MM.1S (cell line): Measurements from ENCODE around the gene DAAM1.

Experiments used
- DNase-seq: peaks from one replicate; pipeline ENCODE4 v3.0.0-alpha.2; 2015
- H2AFZ ChIP-seq: fragments of 300-600 bp; sonication (generic); 2 replicates; pipeline ENCODE4 v1.6.0; 2016; ENCODE audit warnings: antibody characterized with exemption, low read length
- H3F3A ChIP-seq: fragments of 300-600 bp; sonication (generic); 2 replicates; pipeline ENCODE4 v1.6.1; 2016; ENCODE audit warnings: mild to moderate bottlenecking, antibody characterized with exemption, low read length, moderate library complexity, mixed read lengths; ENCODE audit not compliant: insufficient read depth
- H3K27ac ChIP-seq: fragments of 300-600 bp; sonication (generic); 2 replicates; pipeline ENCODE4 v1.5.1; 2016; ENCODE audit warnings: mild to moderate bottlenecking, low read length
- H3K27me3 ChIP-seq: fragments of 300-600 bp; sonication (generic); replicated peaks from 2 replicates; pipeline ENCODE4 v1.6.0; 2016; ENCODE audit warnings: low read length; ENCODE audit not compliant: insufficient read depth
- H3K36me3 ChIP-seq: fragments of 300-600 bp; sonication (generic); replicated peaks from 2 replicates; pipeline ENCODE4 v1.6.1; 2016; ENCODE audit warnings: mild to moderate bottlenecking, low read length, mixed read lengths; ENCODE audit not compliant: insufficient read depth
- H3K4me1 ChIP-seq: fragments of 300-600 bp; sonication (generic); 2 replicates; pipeline ENCODE4 v1.6.1; 2016; ENCODE audit warnings: low read length, mixed read lengths
- H3K4me2 ChIP-seq: fragments of 300-600 bp; sonication (generic); 2 replicates; pipeline ENCODE4 v1.6.0; 2016; ENCODE audit warnings: low read depth, low read length
- H3K4me3 ChIP-seq: fragments of 300-600 bp; sonication (generic); 2 replicates; pipeline ENCODE4 v1.5.1; 2016; ENCODE audit warnings: low read length, mixed read lengths
- H3K79me2 ChIP-seq: fragments of 300-600 bp; sonication (generic); 2 replicates; pipeline ENCODE4 v1.6.1; 2016; ENCODE audit warnings: mixed run types, low read length, mixed read lengths
- H3K9ac ChIP-seq: fragments of 300-600 bp; sonication (generic); 2 replicates; pipeline ENCODE4 v1.6.1; 2016; ENCODE audit warnings: low read length, mixed read lengths
- H3K9me2 ChIP-seq: fragments of 300-600 bp; sonication (generic); replicated peaks from 2 replicates; pipeline ENCODE4 v1.6.1; 2016; ENCODE audit warnings: mild to moderate bottlenecking, low read length, mixed read lengths; ENCODE audit not compliant: insufficient read depth
- H3K9me3 ChIP-seq: fragments of 300-600 bp; sonication (generic); replicated peaks from 2 replicates; pipeline ENCODE4 v1.6.1; 2016; ENCODE audit warnings: mild to moderate bottlenecking, low read length, mixed read lengths; ENCODE audit not compliant: insufficient read depth
- H4K20me1 ChIP-seq: fragments of 300-600 bp; sonication (generic); 2 replicates; pipeline ENCODE4 v1.6.1; 2016; ENCODE audit warnings: mild to moderate bottlenecking, low read length, moderate library complexity, mixed read lengths; ENCODE audit not compliant: insufficient read depth
- CTCF ChIP-seq: fragments of 300-600 bp; sonication (generic); IDR thresholded peaks from 2 replicates; pipeline ENCODE4 v1.5.1; 2016; ENCODE audit warnings: antibody characterized with exemption, low read length, mixed read lengths
- EZH2 ChIP-seq: fragments of 300-600 bp; sonication (generic); optimal IDR thresholded peaks from 2 replicates; pipeline ENCODE3; 2017; ENCODE audit warnings: low read depth, mild to moderate bottlenecking, antibody characterized with exemption, low read length, mixed read lengths
- EZH2phosphoT487 ChIP-seq: fragments of 300-600 bp; sonication (generic); IDR thresholded peaks from 2 replicates; pipeline ENCODE4 v1.6.1; 2018; ENCODE audit warnings: antibody characterized with exemption, low read length

Gene DAAM1

DNA sequence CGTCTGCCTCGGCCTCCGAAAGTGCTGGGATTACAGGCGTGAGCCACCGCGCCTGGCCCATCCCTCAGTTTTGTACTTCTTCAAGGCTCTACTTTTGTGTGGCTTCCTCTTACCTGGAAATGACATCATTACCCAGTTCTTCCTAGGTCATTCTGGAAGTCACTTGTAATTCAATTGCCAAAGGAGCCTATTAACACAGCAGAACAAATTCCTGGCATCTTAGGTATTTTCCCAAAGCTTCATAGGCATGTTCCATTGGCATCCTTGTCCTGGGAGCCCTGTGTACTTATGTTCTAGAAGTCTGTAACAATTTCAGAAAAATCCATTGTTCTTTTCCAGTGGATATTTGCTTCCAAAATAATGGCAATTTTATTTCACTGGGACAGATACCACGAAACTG is 60.6 kb downstream of the DAAM1 start:
- Histone ChIP-seq H3K4me3 (no peak overlapping the region), H3K79me2 (no peaks in the 10 kb centered on the region), H3K27me3 (no peaks in the 10 kb centered on the region), H3K4me1 (peaks cover 12% of the 10 kb centered on the region), H3K9me2 (no peaks in the 10 kb centered on the region), H3K9ac (no peak overlapping the region), H3K4me2 (no peak overlapping the region), H3K36me3 (no peaks in the 10 kb centered on the region), H2AFZ (no peak overlapping the region), H3F3A (peaks cover 6% of the 10 kb centered on the region; the same call in 1 of the 2 replicates), H4K20me1 (no peaks in the 10 kb centered on the region), H3K9me3 (no peaks in the 10 kb centered on the region), H3K27ac (no peak overlapping the region)
- no peak for DNase-seq
- TF ChIP-seq EZH2phosphoT487 (no peak), CTCF (no peak), EZH2 (no peak)

- H3K4me3 ChIP-seq = no peak overlapping the region
- no peak for TF ChIP-seq CTCF
- no peak for TF ChIP-seq EZH2phosphoT487
- TF ChIP-seq EZH2 = no peak
- H3K4me2 ChIP-seq = no peak overlapping the region
- H3F3A ChIP-seq = no peaks in the 10 kb centered on the region
- no peak overlapping the region for H2AFZ ChIP-seq
- H3K4me1 ChIP-seq = no peaks in the 10 kb centered on the region
- no peak overlapping the region for H3K9ac ChIP-seq
- no peak overlapping the region for H3K27ac ChIP-seq
- no peaks in the 10 kb centered on the region for H4K20me1 ChIP-seq
- no peak for DNase-seq
- no peaks in the 10 kb centered on the region for H3K27me3 ChIP-seq
- H3K79me2 ChIP-seq = no peaks in the 10 kb centered on the region
- H3K9me3 ChIP-seq = no peaks in the 10 kb centered on the region
- H3K9me2 ChIP-seq = no peaks in the 10 kb centered on the region
- H3K36me3 ChIP-seq = no peaks in the 10 kb centered on the region
These were observed 63.6 kb downstream of the DAAM1 start for GRCh38 chr14:59251811-59252771.

- no peaks in the 10 kb centered on the region for H3F3A ChIP-seq
- no peak for DNase-seq
- no peaks in the 10 kb centered on the region for H3K4me1 ChIP-seq
- no peaks in the 10 kb centered on the region for H3K27me3 ChIP-seq
- H3K9me2 ChIP-seq = no peaks in the 10 kb centered on the region
- no peak overlapping the region for H3K9ac ChIP-seq
- no peak overlapping the region for H2AFZ ChIP-seq
- no peak overlapping the region for H3K27ac ChIP-seq
- no peak overlapping the region for H3K4me2 ChIP-seq
- TF ChIP-seq EZH2 (no peak), EZH2phosphoT487 (no peak), CTCF (no peak)
- no peaks in the 10 kb centered on the region for H3K79me2 ChIP-seq
- no peaks in the 10 kb centered on the region for H3K9me3 ChIP-seq
- H4K20me1 ChIP-seq = no peaks in the 10 kb centered on the region
- no peaks in the 10 kb centered on the region for H3K36me3 ChIP-seq
- no peak overlapping the region for H3K4me3 ChIP-seq
These were observed 64.5 kb downstream of the DAAM1 start for GRCh38 chr14:59252772-59253500.
